GM23338 (cell line): ENCODE data around the gene FER. TPM values are rescaled to one million over a fixed set of nuclear protein-coding genes. Genes with fewer than 3 reads are reported as not detected.

ENCODE experiments used
- ATAC-seq: fragments of 200-7000 bp; cut with Tn5 transposase; 3 replicates; pipeline ENCODE4 v1.9.1; 2020
- DNase-seq: peaks from one replicate; pipeline ENCODE4 v3.0.0-alpha.2; 2015; ENCODE audit warnings: low spot score
- H2AFZ ChIP-seq: fragments of 200-600 bp; sonication (generic); 2 replicates; pipeline ENCODE4 v1.8.0; 2016; ENCODE audit warnings: antibody characterized with exemption, mild to moderate bottlenecking, moderate library complexity
- H3F3A ChIP-seq: fragments of 200-600 bp; sonication (generic); replicated peaks from 2 replicates; pipeline ENCODE4 v1.8.0; 2017; ENCODE audit warnings: antibody characterized with exemption, mixed run types, low read depth
- H3K27ac ChIP-seq: fragments of 200-600 bp; sonication (generic); 2 replicates; pipeline ENCODE4 v1.6.1; 2016; ENCODE audit warnings: low read depth
- H3K27me3 ChIP-seq: fragments of 200-600 bp; sonication (generic); 2 replicates; pipeline ENCODE4 v1.8.0; 2016; ENCODE audit warnings: mild to moderate bottlenecking, mixed run types, moderate library complexity; ENCODE audit not compliant: insufficient read depth
- H3K36me3 ChIP-seq: fragments of 200-600 bp; sonication (generic); 2 replicates; pipeline ENCODE4 v1.8.0; 2016; ENCODE audit warnings: mild to moderate bottlenecking; ENCODE audit not compliant: insufficient read depth
- H3K4me1 ChIP-seq: fragments of 200-600 bp; sonication (generic); 2 replicates; pipeline ENCODE4 v1.8.0; 2016; ENCODE audit warnings: mild to moderate bottlenecking, moderate library complexity; ENCODE audit not compliant: insufficient read depth
- H3K4me2 ChIP-seq: fragments of 200-600 bp; sonication (generic); 2 replicates; pipeline ENCODE4 v1.7.1; 2017; ENCODE audit warnings: mixed run types
- H3K4me3 ChIP-seq: fragments of 200-600 bp; sonication (generic); 2 replicates; pipeline ENCODE4 v1.6.1; 2016; ENCODE audit warnings: mixed run types
- H3K79me2 ChIP-seq: fragments of 200-600 bp; sonication (generic); replicated peaks from 2 replicates; pipeline ENCODE4 v1.8.0; 2017; ENCODE audit warnings: mild to moderate bottlenecking; ENCODE audit not compliant: insufficient read depth
- H3K9me2 ChIP-seq: fragments of 200-600 bp; sonication (generic); 2 replicates; pipeline ENCODE4 v1.8.0; 2017; ENCODE audit not compliant: insufficient read depth
- H4K20me1 ChIP-seq: fragments of 200-600 bp; sonication (generic); replicated peaks from 2 replicates; pipeline ENCODE4 v1.8.0; 2017; ENCODE audit warnings: mild to moderate bottlenecking; ENCODE audit not compliant: insufficient read depth
- H3K27ac Mint-ChIP-seq: 2 replicates; pipeline ENCODE4 v1.8.0; 2020; ENCODE audit warnings: inconsistent platforms, mild to moderate bottlenecking, moderate library complexity, mixed read lengths
- H3K27me3 Mint-ChIP-seq: 3 replicates; pipeline ENCODE4 v1.8.0; 2022; ENCODE audit warnings: low read depth, mild to moderate bottlenecking, moderate library complexity, mixed read lengths, inconsistent platforms; ENCODE audit not compliant: insufficient read depth, poor library complexity
- H3K36me3 Mint-ChIP-seq: 3 replicates; pipeline ENCODE4 v1.8.0; 2021; ENCODE audit warnings: low read depth, mild to moderate bottlenecking, inconsistent platforms, moderate library complexity, mixed read lengths
- H3K4me1 Mint-ChIP-seq: 3 replicates; pipeline ENCODE4 v1.8.0; 2020; ENCODE audit warnings: mild to moderate bottlenecking, inconsistent platforms, mixed read lengths
- H3K4me3 Mint-ChIP-seq: 3 replicates; pipeline ENCODE4 v1.8.0; 2021; ENCODE audit warnings: moderate library complexity, mild to moderate bottlenecking, inconsistent platforms, mixed read lengths
- H3K9me3 Mint-ChIP-seq: 3 replicates; pipeline ENCODE4 v1.8.0; 2020; ENCODE audit warnings: moderate library complexity, mild to moderate bottlenecking, inconsistent platforms, mixed read lengths
- CREB1 ChIP-seq: fragments of 250-450 bp; sonication (Bioruptor Pico); IDR thresholded peaks from 2 replicates; pipeline ENCODE4 v1.5.0; 2020; ENCODE audit warnings: low read depth, mild to moderate bottlenecking, moderate library complexity
- EZH2 ChIP-seq: fragments of 200-600 bp; sonication (generic); IDR thresholded peaks from one replicate; pipeline ENCODE4 v1.8.0; 2017; ENCODE audit warnings: antibody characterized with exemption, mild to moderate bottlenecking, low read depth; ENCODE audit not compliant: unreplicated experiment
- EZH2phosphoT487 ChIP-seq: fragments of 200-600 bp; sonication (generic); IDR thresholded peaks from one replicate; pipeline ENCODE4 v1.8.1; 2018; ENCODE audit warnings: antibody characterized with exemption; ENCODE audit not compliant: unreplicated experiment
- JUNB ChIP-seq: IDR thresholded peaks from one replicate; pipeline ENCODE4 v1.6.1; 2016; ENCODE audit warnings: antibody characterized with exemption; ENCODE audit not compliant: unreplicated experiment
- NANOG ChIP-seq: IDR thresholded peaks from 2 replicates; pipeline ENCODE4 v1.6.1; 2016; ENCODE audit warnings: antibody characterized with exemption, borderline replicate concordance
- POLR2AphosphoS5 ChIP-seq: IDR thresholded peaks from 2 replicates; pipeline ENCODE4 v1.6.1; 2016; ENCODE audit warnings: antibody characterized with exemption, low read depth
- STAT1 ChIP-seq: IDR thresholded peaks from one replicate; pipeline ENCODE4 v1.6.1; 2016; ENCODE audit warnings: antibody characterized with exemption; ENCODE audit not compliant: unreplicated experiment
- ZNF114 ChIP-seq: fragments of 250-450 bp; sonication (Bioruptor Pico); IDR thresholded peaks from 2 replicates; pipeline ENCODE4 v1.5.0; 2020; ENCODE audit warnings: mild to moderate bottlenecking, moderate library complexity
- ZNF331 ChIP-seq: fragments of 250-450 bp; sonication (Bioruptor Pico); IDR thresholded peaks from 2 replicates; pipeline ENCODE4 v1.5.0; 2020; ENCODE audit warnings: low read depth, mild to moderate bottlenecking, moderate library complexity
- polyA plus RNA-seq: library from polyadenylated mRNA; unstranded; fragments of >200 nt; fragmentation: Nextera tagmentation; extraction: Ambion mirVana; gene quantifications from 2 replicates; pipeline ENCODE4 v1.2.1, GENCODE V29; 2016
- total RNA-seq: library from RNA; depleted of rRNA; stranded (reverse); fragments of >200 nt; shearing (Covaris generic); gene quantifications from 2 replicates; pipeline ENCODE4 v1.2.3, GENCODE V29; 2014
- TF ChIP-seq, protein P1 (sequence below): IDR thresholded peaks from 2 replicates; pipeline ENCODE4 v1.6.1; 2016; ENCODE audit warnings: antibody characterized with exemption
- TF ChIP-seq, protein P2 (sequence below): IDR thresholded peaks from one replicate; pipeline ENCODE4 v1.6.1; 2018; ENCODE audit warnings: antibody characterized with exemption; ENCODE audit not compliant: unreplicated experiment
- TF ChIP-seq, protein P3 (sequence below), 2 experiments: fragments of 200-600 bp in 1 of 2; sonication (generic) in 1 of 2; conservative IDR thresholded peaks; 2 replicates each; pipeline versions ENCODE4 v1.5.1 to v1.6.1; 2016 to 2017; ENCODE audit warnings: antibody characterized with exemption in 2 of 2, low read depth in 2 of 2, mild to moderate bottlenecking in 2 of 2, moderate library complexity in 1 of 2
- TF ChIP-seq, protein P4 (sequence below): fragments of 250-450 bp; sonication (Bioruptor Pico); IDR thresholded peaks from 2 replicates; pipeline ENCODE4 v1.5.0; 2020; ENCODE audit warnings: mild to moderate bottlenecking, moderate library complexity

FER gene
- total and polyA plus RNA-seq, 2 experiments from 2014 or later, result 17.4 to 34.8 TPM

DNA sequence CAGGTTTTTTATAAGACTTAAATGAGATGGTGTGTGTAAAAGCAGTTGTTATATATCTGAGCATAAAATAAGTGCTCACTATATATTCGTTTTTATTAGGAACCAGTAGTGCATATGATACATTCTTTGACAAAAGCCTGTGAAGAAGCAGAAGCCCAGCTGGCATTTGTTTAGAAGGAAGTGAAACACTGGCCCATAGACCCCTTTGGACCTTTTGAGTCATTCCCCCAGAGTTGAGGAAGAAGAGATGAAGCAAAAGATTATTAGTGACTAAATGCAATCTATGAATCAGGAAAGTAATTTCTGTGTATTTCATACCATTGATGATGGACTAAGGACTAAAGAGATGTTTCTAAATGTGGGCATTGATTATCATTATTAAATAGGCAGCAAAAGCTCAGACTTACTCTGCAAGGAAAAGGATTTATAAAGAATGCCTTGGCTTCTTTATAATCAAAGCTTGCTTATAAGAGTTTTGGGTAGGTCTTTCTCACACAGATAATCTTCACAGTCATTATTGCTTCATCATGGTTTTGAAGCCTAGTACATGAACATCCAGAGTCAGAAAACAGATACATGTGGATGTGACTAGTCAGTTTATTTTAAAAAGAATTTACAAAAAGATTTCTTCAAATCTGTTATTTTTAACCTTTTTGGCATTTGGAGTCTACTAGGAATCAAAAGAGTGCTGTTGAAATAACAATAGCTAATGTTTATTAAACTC, 16.9 kb upstream of the FER start:
- H3K9me3 Mint-ChIP-seq, result no peaks in the 10 kb centered on the region
- H3K4me2 ChIP-seq, result no peak overlapping the region
- H3K27ac ChIP-seq, result no peak overlapping the region
- no peak overlapping the region for H3K27ac Mint-ChIP-seq
- H2AFZ ChIP-seq, result no peak overlapping the region
- peaks cover 19% of the 10 kb centered on the region for H3K4me1 ChIP-seq
- H3K27me3 Mint-ChIP-seq, result peaks cover 3% of the 10 kb centered on the region
- no peaks in the 10 kb centered on the region for H3K79me2 ChIP-seq
- H3F3A ChIP-seq, result no peaks in the 10 kb centered on the region; the same call in 1 of the 2 replicates
- no peaks in the 10 kb centered on the region for H3K27me3 ChIP-seq
- peaks cover 34% of the 10 kb centered on the region for H3K4me1 Mint-ChIP-seq
- ATAC-seq (no peak), DNase-seq (no peak)
- no peaks in the 10 kb centered on the region for H4K20me1 ChIP-seq
- no peaks in the 10 kb centered on the region for H3K36me3 ChIP-seq
- H3K9me2 ChIP-seq, result no peaks in the 10 kb centered on the region
- no peaks in the 10 kb centered on the region for H3K36me3 Mint-ChIP-seq
- no peak overlapping the region for H3K4me3 Mint-ChIP-seq
- H3K4me3 ChIP-seq, result no peak overlapping the region
- TF ChIP-seq, protein P1, sequence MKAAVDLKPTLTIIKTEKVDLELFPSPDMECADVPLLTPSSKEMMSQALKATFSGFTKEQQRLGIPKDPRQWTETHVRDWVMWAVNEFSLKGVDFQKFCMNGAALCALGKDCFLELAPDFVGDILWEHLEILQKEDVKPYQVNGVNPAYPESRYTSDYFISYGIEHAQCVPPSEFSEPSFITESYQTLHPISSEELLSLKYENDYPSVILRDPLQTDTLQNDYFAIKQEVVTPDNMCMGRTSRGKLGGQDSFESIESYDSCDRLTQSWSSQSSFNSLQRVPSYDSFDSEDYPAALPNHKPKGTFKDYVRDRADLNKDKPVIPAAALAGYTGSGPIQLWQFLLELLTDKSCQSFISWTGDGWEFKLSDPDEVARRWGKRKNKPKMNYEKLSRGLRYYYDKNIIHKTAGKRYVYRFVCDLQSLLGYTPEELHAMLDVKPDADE, result no peak
- no peak for TF ChIP-seq EZH2
- no peak for TF ChIP-seq ZNF114 (CRISPR knock-in tag)
- no peak for TF ChIP-seq ZNF331 (CRISPR knock-in tag)
- TF ChIP-seq, protein P2, sequence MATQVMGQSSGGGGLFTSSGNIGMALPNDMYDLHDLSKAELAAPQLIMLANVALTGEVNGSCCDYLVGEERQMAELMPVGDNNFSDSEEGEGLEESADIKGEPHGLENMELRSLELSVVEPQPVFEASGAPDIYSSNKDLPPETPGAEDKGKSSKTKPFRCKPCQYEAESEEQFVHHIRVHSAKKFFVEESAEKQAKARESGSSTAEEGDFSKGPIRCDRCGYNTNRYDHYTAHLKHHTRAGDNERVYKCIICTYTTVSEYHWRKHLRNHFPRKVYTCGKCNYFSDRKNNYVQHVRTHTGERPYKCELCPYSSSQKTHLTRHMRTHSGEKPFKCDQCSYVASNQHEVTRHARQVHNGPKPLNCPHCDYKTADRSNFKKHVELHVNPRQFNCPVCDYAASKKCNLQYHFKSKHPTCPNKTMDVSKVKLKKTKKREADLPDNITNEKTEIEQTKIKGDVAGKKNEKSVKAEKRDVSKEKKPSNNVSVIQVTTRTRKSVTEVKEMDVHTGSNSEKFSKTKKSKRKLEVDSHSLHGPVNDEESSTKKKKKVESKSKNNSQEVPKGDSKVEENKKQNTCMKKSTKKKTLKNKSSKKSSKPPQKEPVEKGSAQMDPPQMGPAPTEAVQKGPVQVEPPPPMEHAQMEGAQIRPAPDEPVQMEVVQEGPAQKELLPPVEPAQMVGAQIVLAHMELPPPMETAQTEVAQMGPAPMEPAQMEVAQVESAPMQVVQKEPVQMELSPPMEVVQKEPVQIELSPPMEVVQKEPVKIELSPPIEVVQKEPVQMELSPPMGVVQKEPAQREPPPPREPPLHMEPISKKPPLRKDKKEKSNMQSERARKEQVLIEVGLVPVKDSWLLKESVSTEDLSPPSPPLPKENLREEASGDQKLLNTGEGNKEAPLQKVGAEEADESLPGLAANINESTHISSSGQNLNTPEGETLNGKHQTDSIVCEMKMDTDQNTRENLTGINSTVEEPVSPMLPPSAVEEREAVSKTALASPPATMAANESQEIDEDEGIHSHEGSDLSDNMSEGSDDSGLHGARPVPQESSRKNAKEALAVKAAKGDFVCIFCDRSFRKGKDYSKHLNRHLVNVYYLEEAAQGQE, result no peak
- TF ChIP-seq POLR2AphosphoS5, result no peak
- TF ChIP-seq, protein P3, sequence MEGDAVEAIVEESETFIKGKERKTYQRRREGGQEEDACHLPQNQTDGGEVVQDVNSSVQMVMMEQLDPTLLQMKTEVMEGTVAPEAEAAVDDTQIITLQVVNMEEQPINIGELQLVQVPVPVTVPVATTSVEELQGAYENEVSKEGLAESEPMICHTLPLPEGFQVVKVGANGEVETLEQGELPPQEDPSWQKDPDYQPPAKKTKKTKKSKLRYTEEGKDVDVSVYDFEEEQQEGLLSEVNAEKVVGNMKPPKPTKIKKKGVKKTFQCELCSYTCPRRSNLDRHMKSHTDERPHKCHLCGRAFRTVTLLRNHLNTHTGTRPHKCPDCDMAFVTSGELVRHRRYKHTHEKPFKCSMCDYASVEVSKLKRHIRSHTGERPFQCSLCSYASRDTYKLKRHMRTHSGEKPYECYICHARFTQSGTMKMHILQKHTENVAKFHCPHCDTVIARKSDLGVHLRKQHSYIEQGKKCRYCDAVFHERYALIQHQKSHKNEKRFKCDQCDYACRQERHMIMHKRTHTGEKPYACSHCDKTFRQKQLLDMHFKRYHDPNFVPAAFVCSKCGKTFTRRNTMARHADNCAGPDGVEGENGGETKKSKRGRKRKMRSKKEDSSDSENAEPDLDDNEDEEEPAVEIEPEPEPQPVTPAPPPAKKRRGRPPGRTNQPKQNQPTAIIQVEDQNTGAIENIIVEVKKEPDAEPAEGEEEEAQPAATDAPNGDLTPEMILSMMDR (conservative IDR thresholded peaks at IDR 0.05; ENCODE audit: low read depth in 2 of 2), result no peak
- TF ChIP-seq STAT1, result no peak
- TF ChIP-seq NANOG, result no peak
- TF ChIP-seq EZH2phosphoT487, result no peak
- TF ChIP-seq, protein P4, sequence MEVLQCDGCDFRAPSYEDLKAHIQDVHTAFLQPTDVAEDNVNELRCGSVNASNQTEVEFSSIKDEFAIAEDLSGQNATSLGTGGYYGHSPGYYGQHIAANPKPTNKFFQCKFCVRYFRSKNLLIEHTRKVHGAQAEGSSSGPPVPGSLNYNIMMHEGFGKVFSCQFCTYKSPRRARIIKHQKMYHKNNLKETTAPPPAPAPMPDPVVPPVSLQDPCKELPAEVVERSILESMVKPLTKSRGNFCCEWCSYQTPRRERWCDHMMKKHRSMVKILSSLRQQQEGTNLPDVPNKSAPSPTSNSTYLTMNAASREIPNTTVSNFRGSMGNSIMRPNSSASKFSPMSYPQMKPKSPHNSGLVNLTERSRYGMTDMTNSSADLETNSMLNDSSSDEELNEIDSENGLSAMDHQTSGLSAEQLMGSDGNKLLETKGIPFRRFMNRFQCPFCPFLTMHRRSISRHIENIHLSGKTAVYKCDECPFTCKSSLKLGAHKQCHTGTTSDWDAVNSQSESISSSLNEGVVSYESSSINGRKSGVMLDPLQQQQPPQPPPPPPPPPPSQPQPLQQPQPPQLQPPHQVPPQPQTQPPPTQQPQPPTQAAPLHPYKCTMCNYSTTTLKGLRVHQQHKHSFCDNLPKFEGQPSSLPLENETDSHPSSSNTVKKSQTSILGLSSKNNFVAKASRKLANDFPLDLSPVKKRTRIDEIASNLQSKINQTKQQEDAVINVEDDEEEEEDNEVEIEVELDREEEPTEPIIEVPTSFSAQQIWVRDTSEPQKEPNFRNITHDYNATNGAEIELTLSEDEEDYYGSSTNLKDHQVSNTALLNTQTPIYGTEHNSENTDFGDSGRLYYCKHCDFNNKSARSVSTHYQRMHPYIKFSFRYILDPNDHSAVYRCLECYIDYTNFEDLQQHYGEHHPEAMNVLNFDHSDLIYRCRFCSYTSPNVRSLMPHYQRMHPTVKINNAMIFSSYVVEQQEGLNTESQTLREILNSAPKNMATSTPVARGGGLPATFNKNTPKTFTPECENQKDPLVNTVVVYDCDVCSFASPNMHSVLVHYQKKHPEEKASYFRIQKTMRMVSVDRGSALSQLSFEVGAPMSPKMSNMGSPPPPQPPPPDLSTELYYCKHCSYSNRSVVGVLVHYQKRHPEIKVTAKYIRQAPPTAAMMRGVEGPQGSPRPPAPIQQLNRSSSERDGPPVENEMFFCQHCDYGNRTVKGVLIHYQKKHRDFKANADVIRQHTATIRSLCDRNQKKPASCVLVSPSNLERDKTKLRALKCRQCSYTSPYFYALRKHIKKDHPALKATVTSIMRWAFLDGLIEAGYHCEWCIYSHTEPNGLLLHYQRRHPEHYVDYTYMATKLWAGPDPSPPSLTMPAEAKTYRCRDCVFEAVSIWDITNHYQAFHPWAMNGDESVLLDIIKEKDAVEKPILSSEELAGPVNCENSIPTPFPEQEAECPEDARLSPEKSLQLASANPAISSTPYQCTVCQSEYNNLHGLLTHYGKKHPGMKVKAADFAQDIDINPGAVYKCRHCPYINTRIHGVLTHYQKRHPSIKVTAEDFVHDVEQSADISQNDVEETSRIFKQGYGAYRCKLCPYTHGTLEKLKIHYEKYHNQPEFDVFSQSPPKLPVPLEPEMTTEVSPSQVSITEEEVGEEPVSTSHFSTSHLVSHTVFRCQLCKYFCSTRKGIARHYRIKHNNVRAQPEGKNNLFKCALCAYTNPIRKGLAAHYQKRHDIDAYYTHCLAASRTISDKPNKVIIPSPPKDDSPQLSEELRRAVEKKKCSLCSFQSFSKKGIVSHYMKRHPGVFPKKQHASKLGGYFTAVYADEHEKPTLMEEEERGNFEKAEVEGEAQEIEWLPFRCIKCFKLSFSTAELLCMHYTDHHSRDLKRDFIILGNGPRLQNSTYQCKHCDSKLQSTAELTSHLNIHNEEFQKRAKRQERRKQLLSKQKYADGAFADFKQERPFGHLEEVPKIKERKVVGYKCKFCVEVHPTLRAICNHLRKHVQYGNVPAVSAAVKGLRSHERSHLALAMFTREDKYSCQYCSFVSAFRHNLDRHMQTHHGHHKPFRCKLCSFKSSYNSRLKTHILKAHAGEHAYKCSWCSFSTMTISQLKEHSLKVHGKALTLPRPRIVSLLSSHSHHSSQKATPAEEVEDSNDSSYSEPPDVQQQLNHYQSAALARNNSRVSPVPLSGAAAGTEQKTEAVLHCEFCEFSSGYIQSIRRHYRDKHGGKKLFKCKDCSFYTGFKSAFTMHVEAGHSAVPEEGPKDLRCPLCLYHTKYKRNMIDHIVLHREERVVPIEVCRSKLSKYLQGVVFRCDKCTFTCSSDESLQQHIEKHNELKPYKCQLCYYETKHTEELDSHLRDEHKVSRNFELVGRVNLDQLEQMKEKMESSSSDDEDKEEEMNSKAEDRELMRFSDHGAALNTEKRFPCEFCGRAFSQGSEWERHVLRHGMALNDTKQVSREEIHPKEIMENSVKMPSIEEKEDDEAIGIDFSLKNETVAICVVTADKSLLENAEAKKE (CRISPR knock-in tag), result no peak
- TF ChIP-seq CREB1 (CRISPR knock-in tag), result no peak
- TF ChIP-seq JUNB, result no peak
